ENCODE measurements around the gene SIRPB2.

The SIRPB2 gene

DNA sequence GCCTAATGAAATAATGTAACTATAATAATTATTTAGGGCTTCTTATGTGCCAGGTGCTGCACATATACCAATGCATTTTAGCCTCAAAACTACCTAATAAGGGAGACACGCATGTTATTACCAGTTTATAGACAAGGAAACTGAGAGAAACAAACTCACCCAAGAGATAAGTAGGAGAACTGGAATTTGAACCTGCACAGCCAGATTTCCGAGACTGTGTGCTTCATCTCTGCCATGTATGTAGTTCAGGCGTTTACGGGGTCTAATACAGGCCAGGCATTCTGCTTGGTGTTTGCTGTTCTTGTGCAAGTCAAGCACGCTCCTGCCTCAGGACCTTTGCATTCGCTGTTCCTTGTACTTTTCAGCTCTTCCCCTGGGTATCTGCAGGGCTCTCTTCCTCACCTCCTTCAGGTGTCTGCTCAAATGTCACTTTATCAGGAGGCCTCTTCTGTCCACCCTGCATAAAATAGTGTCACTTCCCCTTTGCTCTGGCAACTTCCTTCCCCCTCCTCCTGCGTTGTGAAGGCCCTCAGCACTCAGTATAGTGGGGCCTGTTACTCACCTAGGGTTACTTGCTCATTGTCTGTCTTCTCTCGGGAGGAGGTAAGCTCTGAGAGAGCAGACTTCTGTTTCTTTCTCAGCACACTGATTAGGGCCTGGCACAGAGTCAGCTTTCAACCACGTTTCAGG, 18.5 kb downstream of the SIRPB2 start:
- no peak overlapping the region for H3K4me3 ChIP-seq (ENCODE audit: low read depth, low read length)
- no peak for TF ChIP-seq CTCF (conservative IDR thresholded peaks at IDR 0.05; ENCODE audit: low read depth, low read length)
- no peak for DNase-seq (ENCODE audit: low read depth)

DNA sequence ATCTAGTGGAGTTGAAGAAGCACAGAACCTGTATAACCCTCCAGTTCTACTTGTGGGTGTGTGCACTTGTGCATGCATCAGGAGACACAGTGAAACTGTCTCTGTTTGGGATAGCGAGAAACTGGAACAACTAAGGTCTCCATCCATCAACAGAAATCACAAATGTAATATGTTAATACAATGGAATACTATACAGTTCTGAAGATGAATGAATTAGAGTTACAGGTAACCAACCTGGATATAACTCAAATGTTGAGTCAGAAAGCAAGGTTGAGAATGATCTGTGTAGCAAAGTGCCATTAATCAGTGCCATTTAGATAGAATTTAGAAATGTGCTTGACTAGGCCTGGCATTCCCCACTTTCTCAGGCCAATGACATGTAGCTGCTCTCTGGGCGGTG, 20.0 kb downstream of the SIRPB2 start:
- TF ChIP-seq CTCF (conservative IDR thresholded peaks at IDR 0.05; ENCODE audit: low read depth, low read length): no peak
- H3K4me3 ChIP-seq (ENCODE audit: low read depth, low read length): no peak overlapping the region
- no peak for DNase-seq (ENCODE audit: low read depth)

GRCh38 chr20:1469925-1470571, 21.2 kb downstream of the SIRPB2 start:
- DNase-seq (ENCODE audit: low read depth): peak; percentile 99
- peak overlapping the region; percentile 3 for H3K4me3 ChIP-seq (ENCODE audit: low read depth, low read length)
- peak; percentile 94 for TF ChIP-seq CTCF (conservative IDR thresholded peaks at IDR 0.05; ENCODE audit: low read depth, low read length)

DNA sequence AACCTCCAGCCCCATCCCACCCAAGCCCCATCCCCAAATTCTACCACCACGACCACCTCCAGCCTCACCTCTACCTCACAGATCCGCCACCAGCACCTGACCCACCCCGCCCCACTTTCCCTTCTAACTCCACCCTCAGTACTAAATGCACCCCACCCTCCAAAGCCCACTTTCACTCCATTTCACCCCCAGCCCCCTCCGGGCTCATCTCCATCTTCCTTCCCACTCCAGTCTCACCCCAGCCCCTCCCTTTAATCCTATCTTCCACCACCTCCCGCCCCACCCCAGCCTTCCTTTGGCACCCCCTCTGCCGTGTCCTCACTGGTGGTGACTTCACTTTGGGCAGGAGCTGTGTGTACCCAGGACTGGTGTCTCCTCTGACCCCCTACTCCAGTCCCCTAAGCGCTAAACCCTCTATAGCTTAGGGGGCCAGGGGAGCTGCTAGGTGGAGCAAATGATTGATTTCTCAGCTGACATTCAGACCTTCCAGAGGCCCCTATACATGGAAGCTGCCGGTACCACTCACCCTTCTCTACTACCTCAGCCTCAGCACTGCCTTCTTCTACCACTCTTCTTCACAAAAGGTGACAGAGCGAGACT, 21.8 kb downstream of the SIRPB2 start:
- no peak for DNase-seq (ENCODE audit: low read depth)
- no peak for TF ChIP-seq CTCF (conservative IDR thresholded peaks at IDR 0.05; ENCODE audit: low read depth, low read length)
- H3K4me3 ChIP-seq (ENCODE audit: low read depth, low read length): no peak overlapping the region

DNA sequence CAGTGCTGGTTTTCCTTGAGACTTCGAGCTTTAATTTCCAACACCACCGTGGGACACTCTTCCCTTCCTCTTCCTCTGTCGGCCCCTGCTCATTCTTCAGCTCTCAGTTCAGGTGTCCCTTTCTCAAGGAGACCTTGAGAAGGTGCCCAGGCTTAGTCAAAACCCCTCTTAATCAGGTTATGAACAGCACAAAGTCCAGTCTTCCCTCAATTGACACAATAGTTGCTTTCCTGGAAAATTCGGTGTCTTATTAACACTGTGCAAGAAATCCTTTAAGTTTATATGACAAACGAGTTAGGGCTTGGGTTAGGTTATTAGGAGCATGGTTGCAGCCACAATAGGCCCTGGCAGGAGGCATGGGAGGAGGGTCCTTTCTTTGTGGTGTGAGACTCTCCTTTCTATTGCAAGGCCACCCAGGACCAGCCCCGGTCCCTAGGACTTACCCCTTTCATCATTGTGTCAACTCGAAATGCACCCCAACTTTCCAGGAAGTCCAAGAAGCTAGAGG, 23.0 kb downstream of the SIRPB2 start:
- no peak for TF ChIP-seq CTCF (conservative IDR thresholded peaks at IDR 0.05; ENCODE audit: low read depth, low read length)
- DNase-seq (ENCODE audit: low read depth): no peak

DNA sequence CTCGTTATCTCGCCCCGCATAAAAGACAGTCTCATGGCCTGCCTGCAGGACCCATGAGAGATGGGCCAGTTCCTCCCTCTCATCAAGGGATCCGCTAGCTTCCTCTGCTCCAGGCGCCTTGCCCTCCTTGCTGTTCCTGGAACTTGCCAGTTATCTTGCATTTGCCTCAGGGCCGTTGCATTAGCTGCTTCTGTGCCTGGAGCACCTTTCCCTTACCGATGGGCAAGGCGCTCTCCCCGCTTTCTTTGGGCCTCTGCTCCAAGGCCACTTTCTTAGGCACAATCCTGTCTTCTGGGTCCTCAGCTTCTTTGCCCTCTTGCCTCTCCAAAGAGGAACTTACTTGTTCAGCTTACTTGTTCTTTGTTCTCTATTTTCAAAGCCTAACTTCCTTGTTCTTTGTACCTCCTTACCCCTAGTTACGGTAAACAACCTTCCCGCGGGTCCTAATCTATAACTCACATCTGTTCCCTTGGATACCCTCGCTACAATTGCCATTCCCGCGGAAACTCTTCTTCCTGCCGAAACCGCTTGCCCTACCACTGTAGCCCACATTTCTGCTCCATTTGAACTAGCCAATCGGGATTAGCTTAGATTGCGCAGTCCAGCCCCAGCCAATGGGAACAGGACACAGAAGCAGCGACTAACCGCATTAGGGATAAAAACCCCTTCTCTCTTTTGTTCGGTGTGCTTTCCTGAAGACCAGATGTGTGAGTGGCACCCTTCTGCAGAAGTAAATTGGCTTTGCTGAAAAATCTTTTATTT, 23.7 kb downstream of the SIRPB2 start:
- no peak for TF ChIP-seq CTCF (conservative IDR thresholded peaks at IDR 0.05; ENCODE audit: low read depth, low read length)
- H3K4me3 ChIP-seq (ENCODE audit: low read depth, low read length): no peak overlapping the region
- no peak for DNase-seq (ENCODE audit: low read depth)

More for the DNA sequence above, 23.0 kb downstream of the SIRPB2 start:
- no peak overlapping the region for H3K4me3 ChIP-seq (ENCODE audit: low read depth, low read length)

All from choroid plexus epithelial cell (primary cell).